GM23338 (cell line): ENCODE measurements around the gene WDR20. TPM values are rescaled to one million over a fixed set of nuclear protein-coding genes. Genes with fewer than 3 reads are reported as not detected.

Experiments used
- ATAC-seq: fragments of 200-7000 bp; cut with Tn5 transposase; 3 replicates; pipeline ENCODE4 v1.9.1; 2020
- DNase-seq: peaks from one replicate; pipeline ENCODE4 v3.0.0-alpha.2; 2015; ENCODE audit warnings: low spot score
- H2AFZ ChIP-seq: fragments of 200-600 bp; sonication (generic); 2 replicates; pipeline ENCODE4 v1.8.0; 2016; ENCODE audit warnings: antibody characterized with exemption, mild to moderate bottlenecking, moderate library complexity
- H3F3A ChIP-seq: fragments of 200-600 bp; sonication (generic); replicated peaks from 2 replicates; pipeline ENCODE4 v1.8.0; 2017; ENCODE audit warnings: antibody characterized with exemption, mixed run types, low read depth
- H3K27ac ChIP-seq: fragments of 200-600 bp; sonication (generic); 2 replicates; pipeline ENCODE4 v1.6.1; 2016; ENCODE audit warnings: low read depth
- H3K27me3 ChIP-seq: fragments of 200-600 bp; sonication (generic); 2 replicates; pipeline ENCODE4 v1.8.0; 2016; ENCODE audit warnings: mild to moderate bottlenecking, mixed run types, moderate library complexity; ENCODE audit not compliant: insufficient read depth
- H3K36me3 ChIP-seq: fragments of 200-600 bp; sonication (generic); 2 replicates; pipeline ENCODE4 v1.8.0; 2016; ENCODE audit warnings: mild to moderate bottlenecking; ENCODE audit not compliant: insufficient read depth
- H3K4me1 ChIP-seq: fragments of 200-600 bp; sonication (generic); 2 replicates; pipeline ENCODE4 v1.8.0; 2016; ENCODE audit warnings: mild to moderate bottlenecking, moderate library complexity; ENCODE audit not compliant: insufficient read depth
- H3K4me2 ChIP-seq: fragments of 200-600 bp; sonication (generic); 2 replicates; pipeline ENCODE4 v1.7.1; 2017; ENCODE audit warnings: mixed run types
- H3K4me3 ChIP-seq: fragments of 200-600 bp; sonication (generic); 2 replicates; pipeline ENCODE4 v1.6.1; 2016; ENCODE audit warnings: mixed run types
- H3K79me2 ChIP-seq: fragments of 200-600 bp; sonication (generic); replicated peaks from 2 replicates; pipeline ENCODE4 v1.8.0; 2017; ENCODE audit warnings: mild to moderate bottlenecking; ENCODE audit not compliant: insufficient read depth
- H3K9me2 ChIP-seq: fragments of 200-600 bp; sonication (generic); 2 replicates; pipeline ENCODE4 v1.8.0; 2017; ENCODE audit not compliant: insufficient read depth
- H4K20me1 ChIP-seq: fragments of 200-600 bp; sonication (generic); replicated peaks from 2 replicates; pipeline ENCODE4 v1.8.0; 2017; ENCODE audit warnings: mild to moderate bottlenecking; ENCODE audit not compliant: insufficient read depth
- H3K27ac Mint-ChIP-seq: 2 replicates; pipeline ENCODE4 v1.8.0; 2020; ENCODE audit warnings: inconsistent platforms, mild to moderate bottlenecking, moderate library complexity, mixed read lengths
- H3K27me3 Mint-ChIP-seq: 3 replicates; pipeline ENCODE4 v1.8.0; 2022; ENCODE audit warnings: low read depth, mild to moderate bottlenecking, moderate library complexity, mixed read lengths, inconsistent platforms; ENCODE audit not compliant: insufficient read depth, poor library complexity
- H3K36me3 Mint-ChIP-seq: 3 replicates; pipeline ENCODE4 v1.8.0; 2021; ENCODE audit warnings: low read depth, mild to moderate bottlenecking, inconsistent platforms, moderate library complexity, mixed read lengths
- H3K4me1 Mint-ChIP-seq: 3 replicates; pipeline ENCODE4 v1.8.0; 2020; ENCODE audit warnings: mild to moderate bottlenecking, inconsistent platforms, mixed read lengths
- H3K4me3 Mint-ChIP-seq: 3 replicates; pipeline ENCODE4 v1.8.0; 2021; ENCODE audit warnings: moderate library complexity, mild to moderate bottlenecking, inconsistent platforms, mixed read lengths
- H3K9me3 Mint-ChIP-seq: 3 replicates; pipeline ENCODE4 v1.8.0; 2020; ENCODE audit warnings: moderate library complexity, mild to moderate bottlenecking, inconsistent platforms, mixed read lengths
- CREB1 ChIP-seq: fragments of 250-450 bp; sonication (Bioruptor Pico); IDR thresholded peaks from 2 replicates; pipeline ENCODE4 v1.5.0; 2020; ENCODE audit warnings: low read depth, mild to moderate bottlenecking, moderate library complexity
- EZH2phosphoT487 ChIP-seq: fragments of 200-600 bp; sonication (generic); IDR thresholded peaks from one replicate; pipeline ENCODE4 v1.8.1; 2018; ENCODE audit warnings: antibody characterized with exemption; ENCODE audit not compliant: unreplicated experiment
- JUNB ChIP-seq: IDR thresholded peaks from one replicate; pipeline ENCODE4 v1.6.1; 2016; ENCODE audit warnings: antibody characterized with exemption; ENCODE audit not compliant: unreplicated experiment
- NANOG ChIP-seq: IDR thresholded peaks from 2 replicates; pipeline ENCODE4 v1.6.1; 2016; ENCODE audit warnings: antibody characterized with exemption, borderline replicate concordance
- POLR2AphosphoS5 ChIP-seq: IDR thresholded peaks from 2 replicates; pipeline ENCODE4 v1.6.1; 2016; ENCODE audit warnings: antibody characterized with exemption, low read depth
- ZNF462 ChIP-seq: fragments of 250-450 bp; sonication (Bioruptor Pico); IDR thresholded peaks from 2 replicates; pipeline ENCODE4 v1.5.0; 2020; ENCODE audit warnings: mild to moderate bottlenecking, moderate library complexity
- polyA plus RNA-seq: library from polyadenylated mRNA; unstranded; fragments of >200 nt; fragmentation: Nextera tagmentation; extraction: Ambion mirVana; gene quantifications from 2 replicates; pipeline ENCODE4 v1.2.1, GENCODE V29; 2016
- total RNA-seq: library from RNA; depleted of rRNA; stranded (reverse); fragments of >200 nt; shearing (Covaris generic); gene quantifications from 2 replicates; pipeline ENCODE4 v1.2.3, GENCODE V29; 2014
- TF ChIP-seq, protein P1 (sequence below), 2 experiments: fragments of 200-600 bp in 1 of 2; sonication (generic) in 1 of 2; conservative IDR thresholded peaks; 2 replicates each; pipeline versions ENCODE4 v1.5.1 to v1.6.1; 2016 to 2017; ENCODE audit warnings: antibody characterized with exemption in 2 of 2, low read depth in 2 of 2, mild to moderate bottlenecking in 2 of 2, moderate library complexity in 1 of 2
- TF ChIP-seq, protein P2 (sequence below): IDR thresholded peaks from 2 replicates; pipeline ENCODE4 v1.6.1; 2016; ENCODE audit warnings: antibody characterized with exemption

The WDR20 gene
- total and polyA plus RNA-seq, 2 experiments from 2014 or later, result 17.9 to 21.0 TPM

- H2AFZ ChIP-seq, result no peak overlapping the region
- no peak overlapping the region for H3K4me3 ChIP-seq
- H3K79me2 ChIP-seq, result peaks cover 98% of the 10 kb centered on the region
- no peaks in the 10 kb centered on the region for H3K27me3 ChIP-seq
- Mint-ChIP-seq H3K27ac (no peak overlapping the region), H3K27me3 (peaks cover 6% of the 10 kb centered on the region), H3K4me1 (peaks cover 22% of the 10 kb centered on the region), H3K4me3 (no peak overlapping the region), H3K36me3 (peaks cover 21% of the 10 kb centered on the region), H3K9me3 (no peaks in the 10 kb centered on the region; the same call in 2 of the 3 replicates)
- TF ChIP-seq JUNB, result no peak
- TF ChIP-seq, protein P1, sequence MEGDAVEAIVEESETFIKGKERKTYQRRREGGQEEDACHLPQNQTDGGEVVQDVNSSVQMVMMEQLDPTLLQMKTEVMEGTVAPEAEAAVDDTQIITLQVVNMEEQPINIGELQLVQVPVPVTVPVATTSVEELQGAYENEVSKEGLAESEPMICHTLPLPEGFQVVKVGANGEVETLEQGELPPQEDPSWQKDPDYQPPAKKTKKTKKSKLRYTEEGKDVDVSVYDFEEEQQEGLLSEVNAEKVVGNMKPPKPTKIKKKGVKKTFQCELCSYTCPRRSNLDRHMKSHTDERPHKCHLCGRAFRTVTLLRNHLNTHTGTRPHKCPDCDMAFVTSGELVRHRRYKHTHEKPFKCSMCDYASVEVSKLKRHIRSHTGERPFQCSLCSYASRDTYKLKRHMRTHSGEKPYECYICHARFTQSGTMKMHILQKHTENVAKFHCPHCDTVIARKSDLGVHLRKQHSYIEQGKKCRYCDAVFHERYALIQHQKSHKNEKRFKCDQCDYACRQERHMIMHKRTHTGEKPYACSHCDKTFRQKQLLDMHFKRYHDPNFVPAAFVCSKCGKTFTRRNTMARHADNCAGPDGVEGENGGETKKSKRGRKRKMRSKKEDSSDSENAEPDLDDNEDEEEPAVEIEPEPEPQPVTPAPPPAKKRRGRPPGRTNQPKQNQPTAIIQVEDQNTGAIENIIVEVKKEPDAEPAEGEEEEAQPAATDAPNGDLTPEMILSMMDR (conservative IDR thresholded peaks at IDR 0.05; ENCODE audit: low read depth in 2 of 2), result no peak
- TF ChIP-seq, protein P2, sequence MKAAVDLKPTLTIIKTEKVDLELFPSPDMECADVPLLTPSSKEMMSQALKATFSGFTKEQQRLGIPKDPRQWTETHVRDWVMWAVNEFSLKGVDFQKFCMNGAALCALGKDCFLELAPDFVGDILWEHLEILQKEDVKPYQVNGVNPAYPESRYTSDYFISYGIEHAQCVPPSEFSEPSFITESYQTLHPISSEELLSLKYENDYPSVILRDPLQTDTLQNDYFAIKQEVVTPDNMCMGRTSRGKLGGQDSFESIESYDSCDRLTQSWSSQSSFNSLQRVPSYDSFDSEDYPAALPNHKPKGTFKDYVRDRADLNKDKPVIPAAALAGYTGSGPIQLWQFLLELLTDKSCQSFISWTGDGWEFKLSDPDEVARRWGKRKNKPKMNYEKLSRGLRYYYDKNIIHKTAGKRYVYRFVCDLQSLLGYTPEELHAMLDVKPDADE, result no peak
- TF ChIP-seq CREB1 (CRISPR knock-in tag), result no peak
- no peak for TF ChIP-seq EZH2phosphoT487
- TF ChIP-seq NANOG, result no peak
- DNase-seq, result no peak
- H3K9me2 ChIP-seq, result no peaks in the 10 kb centered on the region
- 0 out of 2 replicates have a peak, but pooled peaks cover 3% of the 10 kb centered on the region for H3F3A ChIP-seq
- no peak overlapping the region for H3K27ac ChIP-seq
- H4K20me1 ChIP-seq, result peaks cover 57% of the 10 kb centered on the region
- ATAC-seq, result no peak
- H3K4me2 ChIP-seq, result no peak overlapping the region
- H3K36me3 ChIP-seq, result no peaks in the 10 kb centered on the region; the same call in 1 of the 2 replicates
- H3K4me1 ChIP-seq, result peaks cover 17% of the 10 kb centered on the region
These were observed 10.4 kb downstream of the WDR20 start for GRCh38 chr14:102150083-102150482.

- ATAC-seq (no peak), DNase-seq (no peak)
- H3K9me3 Mint-ChIP-seq, result no peaks in the 10 kb centered on the region; the same call in 2 of the 3 replicates
- TF ChIP-seq POLR2AphosphoS5 (no peak), ZNF462 (CRISPR knock-in tag) (no peak)
- TF ChIP-seq, protein P2, result no peak
- TF ChIP-seq, protein P1 (conservative IDR thresholded peaks at IDR 0.05; ENCODE audit: low read depth in 2 of 2), result no peak
These were observed 11.0 kb downstream of the WDR20 start for GRCh38 chr14:102150744-102151143.

More at GRCh38 chr14:102150744-102151143, 11.0 kb downstream of the WDR20 start:
- Histone ChIP-seq H3K4me3 (no peak overlapping the region), H3K4me2 (no peak overlapping the region), H3K27me3 (no peaks in the 10 kb centered on the region), H3K4me1 (peaks cover 21% of the 10 kb centered on the region), H3K9me2 (no peaks in the 10 kb centered on the region), H3K36me3 (no peaks in the 10 kb centered on the region; the same call in 1 of the 2 replicates), H2AFZ (no peak overlapping the region), H4K20me1 (peaks cover 58% of the 10 kb centered on the region), H3F3A (0 out of 2 replicates have a peak, but pooled peaks cover 3% of the 10 kb centered on the region), H3K79me2 (peaks cover 98% of the 10 kb centered on the region), H3K27ac (no peak overlapping the region)
- Mint-ChIP-seq H3K27ac (no peak overlapping the region), H3K36me3 (peaks cover 21% of the 10 kb centered on the region), H3K27me3 (peaks cover 6% of the 10 kb centered on the region), H3K4me3 (no peak overlapping the region), H3K4me1 (peaks cover 25% of the 10 kb centered on the region)
